GM10248 (cell line): Measurements from ENCODE around the gene DTX2.
"Not testable (repeated sequence)": the region's sequence is repeated elsewhere in the genome, so short reads cannot be mapped to it uniquely, and the experiment has no call there.

Source experiments
- CTCF ChIA-PET: fragments of 300-600 bp; sonication (Branson Sonifier 250); formaldehyde crosslinking; extraction: SDS; loops from one replicate; lab custom pipeline; 2021; ENCODE audit warnings: antibody characterized with exemption; lab: Yijun Ruan, JAX
- POLR2A ChIA-PET: fragments of 350-650 bp; sonication (Branson Sonifier 250); formaldehyde crosslinking; extraction: SDS; loops from one replicate; lab custom pipeline; 2020; ENCODE audit warnings: antibody characterized with exemption; lab: Yijun Ruan, JAX
- DNase-seq: peaks from one replicate; pipeline ENCODE4 v3.0.0; 2012; ENCODE audit errors: extremely low spot score
- TF ChIP-seq, protein P1 (sequence below): IDR thresholded peaks from 2 replicates; pipeline ENCODE4 v1.5.1; 2012; ENCODE audit warnings: mild to moderate bottlenecking, low read depth; ENCODE audit errors: extremely low read depth, missing control alignments, control extremely low read depth

Gene DTX2

GRCh38 chr7:76461464-76462101 is at the start of gene DTX2:
Gene DTX2, plus strand, starts transcription at chr7:76461709. Its CDS starts 18,801 bp downstream, at chr7:76480510.
- CTCF ChIA-PET, DNase-seq, POLR2A ChIA-PET: not testable (repeated sequence)

DNA sequence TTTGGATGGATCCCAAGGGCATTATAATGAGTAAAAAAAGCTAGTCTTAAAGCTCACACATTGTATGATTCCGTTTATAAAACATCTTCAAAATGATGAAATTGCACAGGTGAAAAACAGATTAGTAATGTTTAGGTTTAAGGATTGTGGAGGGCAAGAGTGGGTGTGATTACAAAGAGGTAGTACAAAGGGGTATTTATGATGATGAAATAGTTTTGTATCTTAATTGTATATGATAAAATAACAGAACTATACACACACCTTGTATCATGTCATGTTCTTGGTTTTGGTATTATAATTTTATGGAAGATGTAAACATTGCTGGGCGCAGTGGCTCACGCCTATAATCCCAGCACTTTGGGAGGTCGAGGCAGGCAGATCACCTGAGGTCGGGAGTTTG is 49.3 kb upstream of the DTX2 start:
- CTCF ChIA-PET = interaction anchor here (1.8 to 2.1 kb wide), 2 partner anchors 11 to 12 kb away, joined by 4 to 7 read pairs; partner anchors contain the start of gene ZP3
- no peak for DNase-seq
- TF ChIP-seq, protein P1, sequence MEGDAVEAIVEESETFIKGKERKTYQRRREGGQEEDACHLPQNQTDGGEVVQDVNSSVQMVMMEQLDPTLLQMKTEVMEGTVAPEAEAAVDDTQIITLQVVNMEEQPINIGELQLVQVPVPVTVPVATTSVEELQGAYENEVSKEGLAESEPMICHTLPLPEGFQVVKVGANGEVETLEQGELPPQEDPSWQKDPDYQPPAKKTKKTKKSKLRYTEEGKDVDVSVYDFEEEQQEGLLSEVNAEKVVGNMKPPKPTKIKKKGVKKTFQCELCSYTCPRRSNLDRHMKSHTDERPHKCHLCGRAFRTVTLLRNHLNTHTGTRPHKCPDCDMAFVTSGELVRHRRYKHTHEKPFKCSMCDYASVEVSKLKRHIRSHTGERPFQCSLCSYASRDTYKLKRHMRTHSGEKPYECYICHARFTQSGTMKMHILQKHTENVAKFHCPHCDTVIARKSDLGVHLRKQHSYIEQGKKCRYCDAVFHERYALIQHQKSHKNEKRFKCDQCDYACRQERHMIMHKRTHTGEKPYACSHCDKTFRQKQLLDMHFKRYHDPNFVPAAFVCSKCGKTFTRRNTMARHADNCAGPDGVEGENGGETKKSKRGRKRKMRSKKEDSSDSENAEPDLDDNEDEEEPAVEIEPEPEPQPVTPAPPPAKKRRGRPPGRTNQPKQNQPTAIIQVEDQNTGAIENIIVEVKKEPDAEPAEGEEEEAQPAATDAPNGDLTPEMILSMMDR = no peak
- POLR2A ChIA-PET = no interaction called here

DNA sequence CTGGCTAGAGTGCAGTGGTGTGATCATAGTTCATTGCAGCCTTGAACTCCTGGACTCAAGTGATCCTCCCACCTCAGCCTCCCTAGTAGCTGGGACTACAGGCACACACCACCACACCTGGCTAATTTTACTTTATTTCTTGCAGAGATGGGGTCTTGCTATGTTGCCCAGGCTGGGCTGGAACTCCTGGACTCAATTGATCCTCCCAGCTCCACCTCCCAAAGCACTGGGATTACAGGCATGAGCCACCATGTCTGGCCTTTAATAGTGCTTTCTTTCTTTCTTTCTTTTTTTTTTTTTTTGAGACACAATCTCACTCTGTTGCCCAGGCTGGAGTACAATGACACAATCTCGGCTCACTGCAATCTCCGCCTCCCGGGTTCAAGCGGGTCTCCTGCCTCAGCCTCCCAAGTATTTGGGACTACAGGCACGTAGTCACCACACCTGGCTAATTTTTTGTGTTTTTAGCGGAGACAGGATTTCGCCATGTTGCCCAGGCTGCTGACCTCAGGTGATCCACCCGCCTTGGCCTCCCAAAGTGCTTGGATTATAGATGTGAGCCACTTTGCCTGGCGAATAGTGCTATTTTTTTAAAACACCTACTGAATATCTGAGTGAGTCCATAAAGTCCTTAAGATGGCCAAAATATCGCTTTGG is 43.7 kb upstream of the DTX2 start:
- CTCF ChIA-PET = interaction anchor here (1.1 to 2.3 kb wide), 4 partner anchors 11 to 15 kb away, joined by 3 to 5 read pairs (median 4); no protein-coding TSS in a partner anchor
- POLR2A ChIA-PET, DNase-seq: not testable (repeated sequence)

DNA sequence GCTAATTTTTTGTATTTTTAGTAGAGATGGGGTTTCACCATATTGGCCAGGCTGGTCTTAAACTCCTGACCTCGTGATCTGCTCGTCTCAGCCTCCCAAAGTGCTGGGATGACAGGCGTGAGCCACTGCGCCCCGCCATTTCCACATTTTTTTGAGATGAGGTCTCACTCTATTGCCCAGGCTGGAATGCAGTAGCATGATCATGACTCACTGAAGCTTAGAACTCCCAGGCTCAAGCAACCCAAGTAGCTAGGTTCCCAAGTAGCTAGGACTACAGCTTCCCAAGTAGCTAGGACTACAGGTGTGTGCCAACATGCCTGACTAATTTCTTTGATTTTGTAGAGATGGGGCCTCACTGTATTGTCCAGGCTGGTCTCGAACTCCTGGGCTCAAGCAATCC is 40.4 kb upstream of the DTX2 start:
- POLR2A ChIA-PET, DNase-seq, CTCF ChIA-PET: not testable (repeated sequence)

- POLR2A ChIA-PET = no interaction called here
- DNase-seq = no peak
- TF ChIP-seq, protein P1 = no peak
- CTCF ChIA-PET = interaction anchor here (0.8 to 2.3 kb wide), 2 partner anchors 11 to 36 kb away, joined by 3 to 7 read pairs; no protein-coding TSS in a partner anchor
These were observed 37.7 kb upstream of the DTX2 start for GRCh38 chr7:76423666-76424412.

DNA sequence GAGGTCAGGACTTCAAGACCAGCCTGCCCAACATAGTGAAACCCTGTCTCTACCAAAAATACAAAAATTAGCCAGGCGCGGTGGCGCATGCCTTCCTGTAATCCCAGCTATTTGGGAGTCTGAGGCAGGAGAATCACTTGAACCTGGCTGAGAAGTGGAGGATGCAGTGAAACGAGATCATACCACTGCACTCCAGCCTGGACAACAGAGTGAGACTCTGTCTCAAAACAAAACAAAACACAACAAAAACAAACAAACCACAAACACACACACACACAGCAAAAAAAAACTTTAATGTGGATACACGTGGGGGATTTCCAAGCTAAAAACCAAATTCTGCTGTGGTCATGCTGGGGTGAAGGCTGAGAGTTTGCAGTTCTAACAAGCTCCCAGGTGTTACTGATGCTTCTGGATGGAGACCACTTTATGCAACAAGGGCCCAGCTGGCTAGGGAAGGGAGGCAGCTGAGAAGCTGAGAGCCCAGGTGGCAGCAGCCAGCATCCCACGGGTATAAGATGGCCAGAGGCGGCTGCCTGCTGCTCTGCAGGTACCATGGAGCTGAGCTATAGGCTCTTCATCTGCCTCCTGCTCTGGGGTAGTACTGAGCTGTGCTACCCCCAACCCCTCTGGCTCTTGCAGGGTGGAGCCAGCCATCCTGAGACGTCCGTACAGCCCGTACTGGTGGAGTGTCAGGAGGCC is 36.9 kb upstream of the DTX2 start, which contains the start of gene ZP3:
Gene ZP3, plus strand, starts transcription at position 538 of the 699 bp plus-strand sequence. Its CDS starts 15 bp downstream, at position 553.
- no peak for DNase-seq
- ChIA-PET CTCF (interaction anchor here (0.8 to 2.3 kb wide), 2 partner anchors 12 to 36 kb away, joined by 3 to 7 read pairs; no protein-coding TSS in a partner anchor), POLR2A (no interaction called here)
- TF ChIP-seq, protein P1 = no peak

DNA sequence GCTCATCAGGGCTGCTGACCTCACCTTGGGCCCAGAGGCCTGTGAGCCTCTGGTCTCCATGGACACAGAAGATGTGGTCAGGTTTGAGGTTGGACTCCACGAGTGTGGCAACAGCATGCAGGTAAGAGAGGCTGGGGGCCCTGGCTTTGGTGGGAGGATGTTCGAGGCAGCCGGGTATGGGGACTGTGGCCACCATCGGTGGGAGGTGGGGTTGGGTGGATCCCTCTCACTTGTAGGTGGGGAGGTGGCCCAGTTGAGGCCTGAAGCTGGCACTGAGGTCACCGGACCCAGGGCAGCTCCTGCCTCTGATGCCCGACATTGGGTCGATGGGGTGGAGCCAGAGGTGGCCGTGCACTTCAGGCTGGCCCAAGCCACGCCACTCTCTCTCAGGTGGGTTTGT is 36.4 kb upstream of the DTX2 start:
- POLR2A ChIA-PET = no interaction called here
- CTCF ChIA-PET = interaction anchor here (2.3 kb wide), 1 partner anchor 12 kb away, joined by 7 read pairs; no protein-coding TSS in a partner anchor
- TF ChIP-seq, protein P1 = no peak
- DNase-seq = no peak

- DNase-seq, POLR2A ChIA-PET: not testable (repeated sequence)
- CTCF ChIA-PET = interaction anchor here (2.3 kb wide), 1 partner anchor 13 kb away, joined by 7 read pairs; no protein-coding TSS in a partner anchor
These were observed 36.0 kb upstream of the DTX2 start for GRCh38 chr7:76425558-76425957.
